ENCODE results near the gene MAOA. TPM values are rescaled to one million over a fixed set of nuclear protein-coding genes. Genes with fewer than 3 reads are reported as not detected.

MAOA gene
- total RNA-seq, 4 donors from 2014 or later: 287 to 362 (median 316) TPM

DNA sequence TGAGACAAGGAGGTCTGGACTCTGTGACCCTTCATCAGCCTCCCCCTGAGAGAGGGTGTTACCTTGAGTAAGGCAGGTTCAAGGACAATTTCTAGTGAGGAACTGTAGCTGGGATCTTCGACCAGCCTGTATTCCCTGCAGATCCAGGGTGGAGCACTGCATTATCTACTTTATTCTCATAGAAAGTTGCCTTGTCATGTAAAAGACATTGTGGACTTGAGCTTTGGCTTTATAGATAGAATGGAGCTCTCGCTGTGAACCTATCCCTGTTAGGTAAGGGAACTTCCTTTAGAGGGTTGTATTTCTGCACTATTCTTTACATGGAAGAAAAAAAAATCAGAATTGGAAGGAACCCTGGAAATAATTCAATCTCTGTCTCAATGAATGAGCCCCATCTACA is 91.4 kb downstream of the MAOA start:
- no peak overlapping the region for H3K4me3 ChIP-seq (replicated peaks in 1 of 3)
- no peaks in the 10 kb centered on the region for H3K9me3 ChIP-seq
- no peak for DNase-seq
- H3K27ac ChIP-seq: peak overlapping the region in 1 of 3 donors; percentile 52
- intact Hi-C loops (cut with DNase I): loop anchor here (10.0 kb wide), 1 partner anchor 403 kb away; no protein-coding TSS in a partner anchor
- TF ChIP-seq, protein P1, sequence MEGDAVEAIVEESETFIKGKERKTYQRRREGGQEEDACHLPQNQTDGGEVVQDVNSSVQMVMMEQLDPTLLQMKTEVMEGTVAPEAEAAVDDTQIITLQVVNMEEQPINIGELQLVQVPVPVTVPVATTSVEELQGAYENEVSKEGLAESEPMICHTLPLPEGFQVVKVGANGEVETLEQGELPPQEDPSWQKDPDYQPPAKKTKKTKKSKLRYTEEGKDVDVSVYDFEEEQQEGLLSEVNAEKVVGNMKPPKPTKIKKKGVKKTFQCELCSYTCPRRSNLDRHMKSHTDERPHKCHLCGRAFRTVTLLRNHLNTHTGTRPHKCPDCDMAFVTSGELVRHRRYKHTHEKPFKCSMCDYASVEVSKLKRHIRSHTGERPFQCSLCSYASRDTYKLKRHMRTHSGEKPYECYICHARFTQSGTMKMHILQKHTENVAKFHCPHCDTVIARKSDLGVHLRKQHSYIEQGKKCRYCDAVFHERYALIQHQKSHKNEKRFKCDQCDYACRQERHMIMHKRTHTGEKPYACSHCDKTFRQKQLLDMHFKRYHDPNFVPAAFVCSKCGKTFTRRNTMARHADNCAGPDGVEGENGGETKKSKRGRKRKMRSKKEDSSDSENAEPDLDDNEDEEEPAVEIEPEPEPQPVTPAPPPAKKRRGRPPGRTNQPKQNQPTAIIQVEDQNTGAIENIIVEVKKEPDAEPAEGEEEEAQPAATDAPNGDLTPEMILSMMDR (IDR thresholded peaks at IDR 0.05): no peak
- TF ChIP-seq POLR2A (IDR thresholded peaks at IDR 0.05): no peak
- H3K36me3 ChIP-seq: no peaks in the 10 kb centered on the region
- WGBS, 2 donors: 92 to 97% methylated on average over 2 of the region's 2 CpGs
- H3K27me3 ChIP-seq: no peaks in the 10 kb centered on the region
- H3K4me1 ChIP-seq: peaks cover 0 to 29% of the 10 kb centered on the region in 2 donors

DNA sequence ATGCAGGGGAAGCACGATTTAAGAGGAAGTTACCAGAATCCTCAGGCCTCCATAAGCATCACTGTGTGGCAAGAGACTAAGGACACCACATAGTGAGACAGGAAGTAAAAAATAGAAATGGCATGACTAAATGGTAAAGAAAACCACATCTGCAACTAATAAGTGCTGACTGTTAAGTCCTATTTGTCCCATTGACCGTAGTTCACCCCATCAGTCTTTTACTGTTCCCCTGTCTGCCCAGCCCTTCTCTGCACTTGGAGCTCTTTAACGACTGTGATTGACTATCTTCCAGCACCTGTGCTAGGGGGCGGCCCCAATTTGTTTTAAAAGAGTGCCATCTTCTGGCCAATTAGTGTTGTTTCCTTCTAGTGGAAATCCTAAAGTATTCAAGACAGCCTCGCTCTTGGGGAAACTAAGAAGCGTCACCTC is 94.2 kb downstream of the MAOA start:
- no peak overlapping the region for H3K27ac ChIP-seq
- 9 to 18% methylated on average over 5 to 6 of the region's 6 CpGs for WGBS, 2 donors
- peaks cover 0 to 10% of the 10 kb centered on the region in 2 donors for H3K4me1 ChIP-seq
- intact Hi-C loops (cut with DNase I): loop anchor here (5.0 kb wide), 1 partner anchor 188 kb away; no protein-coding TSS in a partner anchor
- peak; percentile 55 to 57 for DNase-seq
- no peaks in the 10 kb centered on the region for H3K36me3 ChIP-seq
- H3K27me3 ChIP-seq: no peaks in the 10 kb centered on the region
- H3K9me3 ChIP-seq: no peaks in the 10 kb centered on the region
- H3K4me3 ChIP-seq (replicated peaks in 1 of 3): no peak overlapping the region
- no peak for TF ChIP-seq POLR2A (IDR thresholded peaks at IDR 0.05)
- TF ChIP-seq, protein P1 (IDR thresholded peaks at IDR 0.05): peak in 5 of 6 experiments; percentile 28 to 70 (median 68)

DNA sequence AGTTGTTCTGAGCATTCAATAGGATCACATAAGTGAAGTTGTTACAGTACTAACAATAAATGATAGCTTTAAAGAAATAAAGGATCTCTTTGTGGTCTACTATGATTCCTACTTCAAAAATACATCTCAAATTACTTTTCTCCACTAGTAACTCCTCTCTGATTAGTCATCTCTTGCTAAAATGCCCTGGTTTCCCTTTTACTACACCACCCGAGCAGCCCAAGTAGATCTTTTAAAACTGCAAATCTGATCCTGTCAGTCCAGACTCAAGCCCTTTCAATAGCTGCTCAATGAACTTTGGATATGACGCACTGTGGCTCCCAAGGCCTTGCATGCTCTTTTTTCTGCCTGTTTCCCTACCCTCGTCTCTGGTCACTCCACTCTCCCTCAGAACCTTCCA is 97.5 kb downstream of the MAOA start:
- H3K4me1 ChIP-seq: no peaks in the 10 kb centered on the region
- WGBS, 2 donors: 86 to 96% methylated on average over 3 of the region's 3 CpGs
- H3K27ac ChIP-seq: no peak overlapping the region
- H3K36me3 ChIP-seq: no peaks in the 10 kb centered on the region
- no peaks in the 10 kb centered on the region for H3K9me3 ChIP-seq
- TF ChIP-seq POLR2A (IDR thresholded peaks at IDR 0.05): no peak
- no peak overlapping the region for H3K4me3 ChIP-seq (replicated peaks in 1 of 3)
- intact Hi-C loops (cut with DNase I): loop anchor here (5.0 kb wide), 1 partner anchor 191 kb away; no protein-coding TSS in a partner anchor
- no peaks in the 10 kb centered on the region for H3K27me3 ChIP-seq
- no peak for DNase-seq

DNA sequence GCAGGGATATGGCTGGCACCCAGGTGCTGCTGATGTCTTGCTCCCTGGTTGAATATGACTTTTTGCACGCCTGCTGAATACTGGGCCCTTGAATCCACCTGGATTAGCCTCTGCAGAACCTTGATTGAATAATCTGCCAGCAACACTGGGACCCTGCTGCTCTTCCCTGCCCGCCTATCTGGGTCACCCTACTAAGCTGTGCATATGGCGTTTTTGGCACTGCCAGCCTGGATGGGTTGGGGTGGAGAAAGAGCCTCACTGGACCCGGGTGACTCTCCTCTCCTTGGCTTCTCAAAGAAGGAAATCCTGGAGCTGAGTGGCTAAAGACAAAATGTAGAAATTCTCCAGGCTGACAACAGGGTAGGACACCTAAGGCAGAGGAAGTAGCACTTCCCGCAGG is 100.0 kb downstream of the MAOA start:
- intact Hi-C loops (cut with DNase I): no loop called here

DNA sequence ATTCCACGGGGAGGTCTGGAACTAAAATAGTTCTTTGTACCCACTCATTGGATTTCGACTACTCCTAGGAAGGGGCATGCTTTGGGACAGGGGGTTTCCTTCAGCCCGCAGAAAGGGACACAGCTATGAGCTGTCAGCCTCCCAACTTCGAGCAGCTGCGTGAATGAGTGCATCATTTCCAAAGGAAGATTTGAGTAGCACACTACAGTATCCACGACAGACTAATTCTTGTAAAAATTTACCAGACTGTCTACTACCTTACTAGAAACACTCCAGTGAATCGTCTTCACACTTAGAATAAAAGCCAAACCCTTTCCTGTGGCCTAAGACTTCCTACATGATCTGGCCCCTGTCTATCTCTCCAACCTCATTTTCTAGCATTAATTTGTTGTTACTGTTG is 101.9 kb downstream of the MAOA start:
- H3K4me1 ChIP-seq: no peaks in the 10 kb centered on the region
- no peak for TF ChIP-seq POLR2A (IDR thresholded peaks at IDR 0.05)
- TF ChIP-seq, protein P1 (IDR thresholded peaks at IDR 0.05): no peak
- no peaks in the 10 kb centered on the region for H3K9me3 ChIP-seq
- H3K36me3 ChIP-seq: no peaks in the 10 kb centered on the region
- H3K27me3 ChIP-seq: no peaks in the 10 kb centered on the region
- DNase-seq: no peak
- no peak overlapping the region for H3K27ac ChIP-seq
- intact Hi-C loops (cut with DNase I): no loop called here
- H3K4me3 ChIP-seq (replicated peaks in 1 of 3): no peak overlapping the region
- WGBS, 2 donors: 89% methylated on average over 3 to 7 of the region's 7 CpGs

More for the DNA sequence above, 100.0 kb downstream of the MAOA start:
- WGBS, 2 donors: 100% methylated on average over 1 to 5 of the region's 5 CpGs
- Histone ChIP-seq H3K27ac (no peak overlapping the region), H3K9me3 (no peaks in the 10 kb centered on the region), H3K36me3 (no peaks in the 10 kb centered on the region), H3K27me3 (no peaks in the 10 kb centered on the region), H3K4me1 (no peaks in the 10 kb centered on the region), H3K4me3 (replicated peaks in 1 of 3) (no peak overlapping the region)
- no peak for DNase-seq
- no peak for TF ChIP-seq POLR2A (IDR thresholded peaks at IDR 0.05)
- TF ChIP-seq, protein P1 (IDR thresholded peaks at IDR 0.05): no peak
